H1 (cell line): Measurements from ENCODE around the gene MATN1. TPM values are rescaled to one million over a fixed set of nuclear protein-coding genes. Genes with fewer than 3 reads are reported as not detected.

Experiments
- CREB1 ChIP-seq: IDR thresholded peaks from 2 replicates; pipeline ENCODE4 v1.6.1; 2012; ENCODE audit warnings: inconsistent platforms
- PHF8 ChIP-seq: fragments of 200-600 bp; sonication (generic); conservative IDR thresholded peaks from 2 replicates; pipeline ENCODE4 v1.7.1; 2012; ENCODE audit warnings: low read depth, mild to moderate bottlenecking, inconsistent platforms, low read length, moderate library complexity
- POLR2A ChIP-seq, 2 experiments: IDR thresholded peaks; 1 replicate in 1 of 2; 2 replicates in 1 of 2; pipeline ENCODE4 v1.6.1; 2011; ENCODE audit warnings: low read depth in 2 of 2, low read length in 2 of 2, mild to moderate bottlenecking in 2 of 2; ENCODE audit errors: control extremely low read depth in 1 of 2
- RXRA ChIP-seq: IDR thresholded peaks from 2 replicates; pipeline ENCODE4 v1.6.1; 2011; ENCODE audit warnings: low read depth, mild to moderate bottlenecking, low read length, moderate library complexity; ENCODE audit not compliant: insufficient read depth
- YY1 ChIP-seq: IDR thresholded peaks from 2 replicates; pipeline ENCODE4 v1.6.1; 2011; ENCODE audit warnings: low read depth, mild to moderate bottlenecking, low read length
- polyA plus RNA-seq, 7 experiments: library from polyadenylated mRNA; depleted of rRNA in 3 of 7; stranded (reverse) in 5 of 7; unstranded in 2 of 7; fragments of >200 nt in 5 of 7; fragments of 200-250 nt in 2 of 7; gene quantifications; 1 replicate in 5 of 7; 2 replicates in 1 of 7; 4 replicates in 1 of 7; pipeline versions ENCODE4 v1.2.1 to v1.2.3, GENCODE V29; 2011 to 2013; ENCODE audit warnings: missing spikeins in 2 of 7, mixed read lengths in 2 of 7
- total RNA-seq: library from RNA; stranded (reverse); fragmentation: NEBNext Ultra II Directional; extraction: Animal tissue kit (Norgen Biotek cat#: 25700); gene quantifications from 2 replicates; pipeline ENCODE4 v1.2.1, GENCODE V29; 2021

The MATN1 gene
- total and polyA plus RNA-seq, 2 of the 8 experiments (the other 6 are each of a cell fraction or from before 2014, with no cell fraction given): 0.12 to 0.28 TPM

DNA sequence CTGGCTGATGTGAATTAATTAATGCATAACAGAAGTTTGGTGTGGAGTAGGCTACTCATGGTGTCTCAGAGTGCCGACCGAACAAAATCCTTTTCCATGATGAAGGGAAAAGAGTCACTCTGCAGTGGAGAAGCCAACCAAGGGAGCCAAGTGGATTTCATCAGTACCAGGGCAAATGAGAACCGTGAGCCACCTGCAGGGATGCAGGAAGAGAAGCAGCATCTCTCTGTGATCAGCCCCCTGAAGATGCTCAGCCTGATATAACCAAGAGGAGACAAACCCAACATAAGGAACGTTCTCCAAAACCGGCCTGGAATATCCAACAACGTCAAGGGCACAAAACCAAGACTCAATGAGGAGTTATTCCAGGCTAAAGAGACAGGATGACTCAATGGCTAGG is 47.6 kb upstream of the MATN1 start (continued):
- TF ChIP-seq RXRA (no peak), YY1 (no peak), PHF8 (no peak), CREB1 (no peak), POLR2A (IDR thresholded peaks at IDR 0.05; ENCODE audit: control extremely low read depth in 1 of 2, low read depth in 2 of 2, low read length in 2 of 2) (no peak)
- TF ChIP-seq, all 59 proteins: peak for 0
